ENCODE data around the gene FAM20B.

FAM20B gene

GRCh38 chr1:179082333-179082998 lies 56.8 kb downstream of the FAM20B start:
- DNase-seq (ENCODE audit: low read depth, low spot score): no peak
- peak overlapping the region; percentile 69 for H3K4me3 ChIP-seq (ENCODE audit: low read length)

DNA sequence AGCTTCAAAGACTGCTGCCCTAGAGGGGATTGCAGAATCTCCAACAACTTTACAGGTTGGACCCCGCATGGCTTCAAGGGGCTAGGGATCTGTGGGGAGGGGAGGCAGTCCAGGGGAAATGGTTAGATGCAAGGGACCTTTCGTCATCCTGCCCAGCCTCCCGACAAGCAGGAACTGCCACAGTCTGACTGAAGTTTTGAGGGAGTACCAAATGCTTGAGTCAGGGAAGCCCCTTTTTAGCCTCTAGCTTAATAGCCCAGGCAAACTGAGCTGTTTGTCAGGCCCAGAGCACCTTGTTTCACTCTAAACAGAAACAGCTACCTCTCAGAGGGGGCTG lies 57.3 kb downstream of the FAM20B start:
- DNase-seq (ENCODE audit: low read depth, low spot score): no peak
- H3K4me3 ChIP-seq (ENCODE audit: low read length): peak overlapping the region; percentile 69

GRCh38 chr1:179083533-179083932 lies 57.8 kb downstream of the FAM20B start:
- H3K4me3 ChIP-seq (ENCODE audit: low read length): no peak overlapping the region

GRCh38 chr1:179087665-179088064 lies 62.0 kb downstream of the FAM20B start:
- H3K4me3 ChIP-seq (ENCODE audit: low read length): no peak overlapping the region
- DNase-seq (ENCODE audit: low read depth, low spot score): no peak

More at GRCh38 chr1:179083533-179083932, 57.8 kb downstream of the FAM20B start:
- DNase-seq (ENCODE audit: low read depth, low spot score): no peak

GRCh38 chr1:179089827-179090482 lies 64.3 kb downstream of the FAM20B start:
- no peak for DNase-seq (ENCODE audit: low read depth, low spot score)
- H3K4me3 ChIP-seq (ENCODE audit: low read length): no peak overlapping the region

- DNase-seq (ENCODE audit: low read depth, low spot score): no peak
- H3K4me3 ChIP-seq (ENCODE audit: low read length): no peak overlapping the region
Observed at GRCh38 chr1:179090522-179090921, 64.8 kb downstream of the FAM20B start.

- DNase-seq (ENCODE audit: low read depth, low spot score): no peak
- no peak overlapping the region for H3K4me3 ChIP-seq (ENCODE audit: low read length)
Observed at GRCh38 chr1:179090923-179091322, 65.2 kb downstream of the FAM20B start.

- no peak overlapping the region for H3K4me3 ChIP-seq (ENCODE audit: low read length)
- no peak for DNase-seq (ENCODE audit: low read depth, low spot score)
Observed at GRCh38 chr1:179091691-179092165, 66.0 kb downstream of the FAM20B start.

GRCh38 chr1:179092896-179093461 lies 67.3 kb downstream of the FAM20B start:
- DNase-seq (ENCODE audit: low read depth, low spot score): no peak
- no peak overlapping the region for H3K4me3 ChIP-seq (ENCODE audit: low read length)

GRCh38 chr1:179094818-179095217 lies 69.1 kb downstream of the FAM20B start:
- no peak overlapping the region for H3K4me3 ChIP-seq (ENCODE audit: low read length)
- DNase-seq (ENCODE audit: low read depth, low spot score): no peak

GRCh38 chr1:179095377-179095776 lies 69.7 kb downstream of the FAM20B start:
- no peak overlapping the region for H3K4me3 ChIP-seq (ENCODE audit: low read length)
- DNase-seq (ENCODE audit: low read depth, low spot score): no peak

DNA sequence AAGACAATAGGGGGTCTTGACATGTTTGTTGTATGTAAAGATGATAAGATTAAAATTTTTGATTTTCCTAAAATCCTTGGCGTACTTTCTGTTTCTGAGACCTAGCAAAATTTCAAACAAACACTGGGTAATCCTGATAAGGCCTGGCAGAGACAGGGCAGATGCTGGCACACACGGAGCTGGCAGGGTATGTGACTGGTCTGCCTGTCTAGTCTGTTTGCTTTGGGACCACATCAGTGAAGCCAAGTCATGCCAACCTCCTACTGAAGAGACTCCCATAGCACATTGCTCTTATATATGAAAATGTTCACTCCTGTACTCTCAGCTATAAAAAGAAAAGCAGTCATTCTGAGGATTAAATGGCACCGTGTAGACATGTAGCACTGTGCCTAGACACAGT lies 70.2 kb downstream of the FAM20B start:
- no peak overlapping the region for H3K4me3 ChIP-seq (ENCODE audit: low read length)
- DNase-seq (ENCODE audit: low read depth, low spot score): no peak

DNA sequence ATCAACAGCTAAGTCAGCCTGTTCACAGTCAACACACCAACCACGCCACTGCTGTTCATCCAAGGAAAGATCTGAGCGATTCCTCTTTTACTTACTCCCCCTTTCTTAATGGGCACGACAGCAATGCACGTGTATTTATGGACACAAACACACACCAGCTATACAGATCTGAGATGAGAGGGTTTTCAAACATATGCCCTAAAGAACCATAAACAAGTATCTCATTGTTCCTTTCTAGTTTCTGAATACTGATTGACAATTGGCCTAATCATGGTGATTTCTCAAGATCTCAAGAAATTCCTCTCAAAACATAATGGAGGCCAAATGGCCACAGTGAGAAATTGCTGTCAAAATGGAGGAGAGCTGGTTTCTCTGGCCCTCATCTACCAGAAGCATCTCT lies 74.2 kb downstream of the FAM20B start:
- no peak for DNase-seq (ENCODE audit: low read depth, low spot score)
- H3K4me3 ChIP-seq (ENCODE audit: low read length): no peak overlapping the region

DNA sequence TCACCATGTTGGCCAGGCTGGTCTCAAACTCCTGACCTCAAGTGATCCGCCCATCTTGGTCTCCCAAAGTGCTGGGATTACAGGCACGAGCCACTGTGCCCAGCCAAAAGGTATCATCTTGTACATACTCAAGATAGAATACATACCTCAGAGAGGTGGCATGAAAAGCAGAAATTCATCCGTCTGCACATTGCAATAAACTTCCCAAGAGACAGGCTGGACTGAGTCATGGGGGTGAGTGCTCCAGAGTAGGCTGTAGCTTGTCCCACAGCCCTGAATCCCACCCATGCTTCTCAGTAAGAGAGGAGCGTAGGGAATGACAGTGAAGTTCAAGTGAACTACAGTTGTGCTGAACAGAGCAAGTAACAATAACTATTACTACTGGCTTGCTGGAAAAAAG lies 75.9 kb downstream of the FAM20B start:
- DNase-seq (ENCODE audit: low read depth, low spot score): no peak
- no peak overlapping the region for H3K4me3 ChIP-seq (ENCODE audit: low read length)

GRCh38 chr1:179103999-179104398 lies 78.3 kb downstream of the FAM20B start:
- no peak for DNase-seq (ENCODE audit: low read depth, low spot score)
- no peak overlapping the region for H3K4me3 ChIP-seq (ENCODE audit: low read length)

DNA sequence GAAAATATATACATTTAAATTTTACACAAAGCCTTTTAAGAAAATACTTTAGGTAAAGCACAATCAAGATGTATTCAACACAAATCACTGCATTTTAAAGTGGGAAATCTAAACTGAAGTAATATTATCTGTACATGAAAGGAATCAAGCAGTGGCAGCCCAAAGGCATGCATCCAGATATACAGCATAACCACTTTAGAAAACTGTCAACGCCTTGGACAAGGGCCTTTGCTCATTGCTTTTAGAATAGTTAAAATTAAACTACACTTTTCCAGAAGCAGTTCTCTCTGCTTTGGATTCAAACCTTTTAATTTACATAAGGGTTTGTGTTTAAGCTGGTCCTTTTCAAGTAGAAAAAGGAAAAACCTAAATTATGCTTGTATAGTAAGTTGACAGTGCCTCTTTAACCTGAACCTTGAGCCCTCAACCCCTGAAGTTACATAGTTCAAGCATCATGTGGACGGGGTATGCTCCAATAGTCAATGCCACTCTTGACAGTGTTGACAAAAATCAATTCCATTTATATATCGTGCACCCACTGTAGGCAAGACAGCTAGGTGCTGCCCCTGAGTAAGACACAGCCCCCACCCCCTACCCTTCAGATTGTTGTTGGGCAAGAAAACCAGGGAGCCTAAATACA lies 79.0 kb downstream of the FAM20B start:
- DNase-seq (ENCODE audit: low read depth, low spot score): no peak
- H3K4me3 ChIP-seq (ENCODE audit: low read length): no peak overlapping the region

- H3K4me3 ChIP-seq (ENCODE audit: low read length): no peak overlapping the region
- peak; percentile 32 for DNase-seq (ENCODE audit: low read depth, low spot score)
Observed at GRCh38 chr1:179105393-179105792, 79.7 kb downstream of the FAM20B start.

DNA sequence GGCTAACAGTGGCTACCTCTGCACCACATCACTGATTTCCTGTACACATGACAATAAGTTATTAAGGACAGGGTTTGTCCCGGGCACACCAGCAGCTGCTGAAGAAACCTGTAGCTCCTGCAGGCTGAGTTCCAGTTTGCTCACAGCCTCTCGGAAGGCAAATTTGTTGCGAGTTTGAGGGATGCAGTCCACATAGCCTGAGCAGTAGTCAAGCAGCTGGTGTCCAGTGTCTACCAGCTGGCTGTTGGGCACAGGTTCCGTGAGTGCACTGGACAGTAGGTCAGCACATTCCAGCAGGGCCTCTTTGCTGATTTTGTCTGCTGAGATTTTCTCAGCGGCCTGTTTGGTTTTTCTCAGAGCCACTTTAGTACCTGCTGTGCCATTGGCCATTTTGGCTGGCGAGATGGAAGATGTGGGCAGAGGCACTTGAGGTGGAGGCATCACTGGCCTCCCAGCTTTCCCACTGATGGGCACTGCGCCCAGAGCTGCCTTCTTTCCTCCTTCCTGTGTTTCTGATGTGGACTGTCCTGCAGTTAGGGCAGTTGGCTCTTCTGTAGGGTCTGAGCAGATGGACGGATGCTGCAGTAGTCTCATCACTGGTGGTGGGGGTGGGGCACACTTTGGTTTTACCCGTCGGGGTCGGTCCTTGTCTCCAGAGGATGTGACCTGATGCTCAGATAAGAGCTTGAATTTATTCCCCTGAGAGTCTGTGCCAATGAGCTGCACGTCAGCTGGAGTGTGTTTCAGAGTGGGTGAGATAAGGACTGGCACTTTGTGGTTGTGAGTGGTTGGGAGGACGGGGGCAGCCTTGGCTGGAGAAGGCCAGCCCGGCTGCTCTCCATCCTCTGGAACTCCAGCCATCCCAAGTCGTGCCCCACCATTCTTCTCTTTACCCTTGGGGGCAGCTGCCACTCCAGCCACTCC lies 82.3 kb downstream of the FAM20B start:
- H3K4me3 ChIP-seq (ENCODE audit: low read length): no peak overlapping the region
- no peak for DNase-seq (ENCODE audit: low read depth, low spot score)

DNA sequence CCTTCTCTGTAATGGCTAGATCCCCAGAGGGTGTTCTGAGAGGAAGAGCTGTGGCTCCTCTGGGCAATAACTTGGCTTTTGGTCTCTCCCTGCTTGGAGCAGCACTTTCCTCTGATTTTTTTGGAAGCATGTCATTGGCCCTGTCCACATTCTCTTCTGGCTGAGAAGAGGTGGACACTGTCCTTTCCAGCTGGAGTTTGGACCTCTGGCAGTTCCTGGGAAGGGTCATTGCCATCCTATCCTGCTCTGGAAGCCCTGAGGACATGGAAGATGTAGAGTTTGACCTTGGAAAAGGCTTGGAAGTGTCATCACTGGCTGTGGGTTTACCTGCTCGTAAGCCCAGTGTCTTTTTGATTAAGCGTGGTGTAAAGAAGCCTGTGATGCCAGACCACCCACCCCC lies 83.0 kb downstream of the FAM20B start:
- no peak for DNase-seq (ENCODE audit: low read depth, low spot score)
- no peak overlapping the region for H3K4me3 ChIP-seq (ENCODE audit: low read length)

Data from Jurkat, Clone E6-1 (cell line).